GM19455 (cell line): Measurements from ENCODE around the gene VEGFD.

ENCODE experiments used
- ATAC-seq: cut with Tn5 transposase; IDR thresholded peaks from one replicate; pipeline ENCODE4 v1.9.1; 2021; ENCODE audit not compliant: unreplicated experiment

The VEGFD gene

GRCh38 chrX:15366506-15367352, 17.5 kb downstream of the VEGFD start:
- no peak for ATAC-seq

- ATAC-seq, result no peak
These were observed 24.5 kb downstream of the VEGFD start for GRCh38 chrX:15359701-15360100.

- no peak for ATAC-seq
These were observed 25.7 kb downstream of the VEGFD start for GRCh38 chrX:15358533-15358932.

- no peak for ATAC-seq
These were observed 27.8 kb downstream of the VEGFD start for GRCh38 chrX:15356444-15356843.

- ATAC-seq, result no peak
These were observed 33.8 kb downstream of the VEGFD start for GRCh38 chrX:15350329-15350996.

- ATAC-seq, result peak; percentile 61
These were observed 35.2 kb downstream of the VEGFD start for GRCh38 chrX:15349046-15349445.

GRCh38 chrX:15345976-15346375, 38.2 kb downstream of the VEGFD start:
- ATAC-seq, result no peak

- ATAC-seq, result no peak
These were observed 40.1 kb downstream of the VEGFD start for GRCh38 chrX:15344106-15344505.

GRCh38 chrX:15343075-15343476, 41.1 kb downstream of the VEGFD start:
- ATAC-seq, result no peak

- no peak for ATAC-seq
These were observed 43.3 kb downstream of the VEGFD start for GRCh38 chrX:15340867-15341266.

GRCh38 chrX:15336023-15336413, 48.2 kb downstream of the VEGFD start:
- ATAC-seq, result no peak

GRCh38 chrX:15335135-15336022, 48.8 kb downstream of the VEGFD start, which contains the start of gene PIGA:
Gene PIGA (minus strand): TSS chrX:15335523. CDS start chrX:15331930, 3,593 bp downstream.
- ATAC-seq, result peak; percentile 99

GRCh38 chrX:15334561-15334960, 49.7 kb downstream of the VEGFD start:
- no peak for ATAC-seq

- ATAC-seq, result no peak
These were observed 55.4 kb downstream of the VEGFD start for GRCh38 chrX:15328821-15329220.

- no peak for ATAC-seq
These were observed 56.1 kb downstream of the VEGFD start for GRCh38 chrX:15328131-15328530.

GRCh38 chrX:15322472-15322871, 61.7 kb downstream of the VEGFD start:
- no peak for ATAC-seq

- ATAC-seq, result no peak
These were observed 62.1 kb downstream of the VEGFD start for GRCh38 chrX:15322072-15322471.

GRCh38 chrX:15321447-15321846, 62.8 kb downstream of the VEGFD start:
- ATAC-seq, result no peak

GRCh38 chrX:15320297-15320696, 63.9 kb downstream of the VEGFD start:
- ATAC-seq, result no peak

GRCh38 chrX:15319075-15319474, 65.1 kb downstream of the VEGFD start:
- ATAC-seq, result no peak

GRCh38 chrX:15315509-15315908, 68.7 kb downstream of the VEGFD start, which contains the start of gene ASB11:
Gene ASB11 (minus strand): TSS chrX:15315640. CDS start chrX:15315605, 35 bp downstream.
- ATAC-seq, result no peak
